D721Med (cell line): ENCODE data around the gene MSL1.

Experiments
- DNase-seq: peaks from one replicate; pipeline ENCODE4 v3.0.0; 2011; ENCODE audit warnings: low spot score; ENCODE audit not compliant: insufficient read length
- FAIRE-seq: peaks from 2 replicates; lab custom pipeline; 2011; peaks lifted over from hg19 to GRCh38; lab: Jason Lieb, UNC
- TF ChIP-seq, protein P1 (sequence below): IDR thresholded peaks from 2 replicates; pipeline ENCODE4 v1.5.1; 2012; ENCODE audit warnings: mild to moderate bottlenecking, control low read depth; ENCODE audit not compliant: insufficient read depth; ENCODE audit errors: missing control alignments

The MSL1 gene

DNA sequence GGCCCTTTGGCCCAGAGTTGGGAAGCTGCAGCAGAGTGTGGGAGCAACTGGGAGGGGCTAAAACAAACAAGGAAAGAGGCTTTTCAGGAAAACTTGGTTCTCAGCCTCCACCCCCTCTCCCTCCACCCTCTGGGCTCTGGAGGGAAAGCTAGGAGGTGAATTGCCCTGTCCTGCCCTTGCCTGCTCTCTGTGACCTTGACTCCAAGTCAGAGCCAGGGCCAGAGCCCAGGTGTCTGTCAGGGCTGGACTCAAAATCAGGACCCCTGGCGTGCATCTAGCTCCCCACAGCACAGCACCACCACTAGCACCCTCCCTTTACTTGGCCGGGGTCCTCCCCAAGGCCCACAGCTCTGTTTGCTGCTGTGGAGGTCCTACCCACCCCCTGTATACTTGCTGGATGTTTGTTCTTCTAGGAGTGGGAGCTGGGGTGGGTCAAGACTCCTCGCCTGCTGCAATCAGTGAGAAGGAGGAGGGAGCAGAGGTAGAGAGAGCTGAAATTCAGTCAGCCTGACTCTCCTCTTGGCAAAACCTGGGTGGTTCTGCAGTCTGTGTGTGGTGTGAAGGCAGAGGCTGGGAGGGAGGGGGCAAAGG is 18.6 kb upstream of the MSL1 start:
- FAIRE-seq (no peak), DNase-seq (no peak)
- TF ChIP-seq, protein P1, sequence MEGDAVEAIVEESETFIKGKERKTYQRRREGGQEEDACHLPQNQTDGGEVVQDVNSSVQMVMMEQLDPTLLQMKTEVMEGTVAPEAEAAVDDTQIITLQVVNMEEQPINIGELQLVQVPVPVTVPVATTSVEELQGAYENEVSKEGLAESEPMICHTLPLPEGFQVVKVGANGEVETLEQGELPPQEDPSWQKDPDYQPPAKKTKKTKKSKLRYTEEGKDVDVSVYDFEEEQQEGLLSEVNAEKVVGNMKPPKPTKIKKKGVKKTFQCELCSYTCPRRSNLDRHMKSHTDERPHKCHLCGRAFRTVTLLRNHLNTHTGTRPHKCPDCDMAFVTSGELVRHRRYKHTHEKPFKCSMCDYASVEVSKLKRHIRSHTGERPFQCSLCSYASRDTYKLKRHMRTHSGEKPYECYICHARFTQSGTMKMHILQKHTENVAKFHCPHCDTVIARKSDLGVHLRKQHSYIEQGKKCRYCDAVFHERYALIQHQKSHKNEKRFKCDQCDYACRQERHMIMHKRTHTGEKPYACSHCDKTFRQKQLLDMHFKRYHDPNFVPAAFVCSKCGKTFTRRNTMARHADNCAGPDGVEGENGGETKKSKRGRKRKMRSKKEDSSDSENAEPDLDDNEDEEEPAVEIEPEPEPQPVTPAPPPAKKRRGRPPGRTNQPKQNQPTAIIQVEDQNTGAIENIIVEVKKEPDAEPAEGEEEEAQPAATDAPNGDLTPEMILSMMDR: no peak

DNA sequence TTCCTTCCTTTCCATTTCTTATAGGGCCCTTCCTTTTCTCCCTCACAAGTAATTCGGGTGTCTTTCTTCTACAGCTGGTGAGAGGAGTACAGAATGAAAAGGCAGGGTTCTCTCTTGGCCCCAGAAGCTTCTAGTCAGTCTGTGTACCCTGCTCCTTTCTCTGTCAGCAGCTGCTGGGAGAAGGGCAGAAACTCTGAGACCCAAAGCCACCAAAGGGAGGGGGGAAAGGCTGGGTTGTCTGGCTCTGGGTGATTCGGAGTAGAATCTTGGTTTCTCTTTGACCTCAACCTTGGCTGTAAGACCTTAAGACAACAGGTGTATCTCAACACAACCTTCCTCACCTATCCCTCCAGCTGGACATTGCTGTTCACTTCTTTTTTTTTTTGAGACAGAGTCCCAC is 18.1 kb upstream of the MSL1 start:
- FAIRE-seq (no peak), DNase-seq (no peak)
- TF ChIP-seq, protein P1: no peak

DNA sequence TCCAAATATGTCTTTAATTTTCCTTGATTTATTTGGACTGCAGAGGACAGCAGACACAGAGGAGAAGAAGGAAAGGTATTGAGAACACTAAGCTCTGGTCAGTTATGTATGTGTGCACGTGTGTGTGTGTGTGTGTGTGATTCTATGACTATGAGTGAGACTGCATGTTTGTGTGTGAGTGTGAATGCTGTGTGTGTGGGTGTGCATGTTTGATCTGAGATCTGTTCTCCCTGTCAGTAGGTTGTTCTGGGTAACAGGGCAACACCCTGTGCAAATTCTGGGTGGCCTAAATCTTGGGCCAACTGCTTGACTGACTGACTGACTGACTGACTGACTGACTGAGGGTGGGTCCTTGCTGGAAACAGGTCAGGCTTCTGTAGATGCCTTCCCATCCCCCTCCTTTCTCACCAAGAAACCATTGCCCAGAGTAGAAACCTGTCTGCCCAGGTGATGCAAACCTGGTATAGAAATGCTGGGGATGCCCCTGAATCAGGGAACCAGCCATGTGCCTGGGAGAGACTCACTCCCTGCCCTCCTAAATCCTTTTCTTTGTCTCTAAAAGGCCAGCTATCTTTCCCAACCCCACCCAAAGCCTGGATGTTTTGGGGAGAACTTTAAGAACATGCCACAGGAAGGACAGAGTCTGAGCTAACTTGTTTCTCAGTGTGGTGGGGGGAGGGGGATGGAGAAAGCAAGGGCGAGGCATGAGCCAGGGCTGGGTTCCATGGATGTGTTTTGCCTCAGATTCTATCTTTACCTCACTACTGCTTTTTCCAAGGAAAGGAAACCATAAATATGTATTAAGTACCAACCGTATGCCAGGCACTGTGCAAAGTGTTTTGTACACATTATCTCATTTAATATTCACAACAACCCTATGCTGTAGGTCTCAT is 16.9 kb upstream of the MSL1 start:
- FAIRE-seq (no peak), DNase-seq (no peak)

DNA sequence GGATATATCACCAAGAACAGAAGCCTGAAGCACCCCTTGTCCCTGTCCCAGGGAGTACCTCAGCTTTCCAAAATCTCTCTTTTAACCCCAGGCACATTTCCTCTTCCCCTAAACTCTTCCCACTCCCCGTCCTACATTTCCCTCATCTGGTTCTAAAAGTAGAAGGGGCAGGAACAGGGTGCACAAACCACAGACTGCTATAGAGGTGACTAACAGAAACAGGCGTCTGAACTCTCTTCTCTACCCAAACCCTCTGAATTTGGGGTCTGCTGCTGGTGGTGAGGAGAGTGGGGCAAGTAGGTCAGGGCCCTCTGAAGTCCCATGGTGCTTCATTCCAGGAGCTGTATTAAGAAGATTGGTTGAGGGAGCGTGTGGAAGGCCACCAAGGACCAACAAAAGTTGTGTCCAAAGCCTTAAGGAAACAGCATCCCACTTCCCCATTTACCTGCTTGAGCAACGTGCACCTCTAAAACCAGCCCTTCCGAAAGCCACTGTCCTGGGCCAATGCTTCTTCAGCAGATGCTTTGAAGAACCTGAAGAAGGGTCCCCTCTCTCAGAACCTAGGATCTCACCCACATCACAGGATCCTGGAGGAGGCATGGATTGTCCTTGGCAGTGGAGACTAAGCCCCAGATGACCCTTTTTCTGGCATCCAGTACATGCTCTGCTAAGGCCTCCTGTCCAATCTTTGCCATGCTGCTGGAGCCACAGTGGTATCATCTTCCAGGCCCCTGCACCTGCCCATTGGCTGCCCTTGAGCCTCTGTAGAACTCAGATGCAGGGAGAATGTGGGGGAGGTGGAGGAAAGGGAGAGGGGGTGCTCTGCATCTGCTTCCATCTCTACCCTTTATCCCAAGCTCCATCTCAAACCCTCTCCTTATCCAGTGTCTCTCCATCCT is 15.7 kb upstream of the MSL1 start:
- TF ChIP-seq, protein P1: no peak
- DNase-seq: no peak
- FAIRE-seq: no peak

More for the DNA sequence above, 16.9 kb upstream of the MSL1 start:
- TF ChIP-seq, protein P1: no peak

DNA sequence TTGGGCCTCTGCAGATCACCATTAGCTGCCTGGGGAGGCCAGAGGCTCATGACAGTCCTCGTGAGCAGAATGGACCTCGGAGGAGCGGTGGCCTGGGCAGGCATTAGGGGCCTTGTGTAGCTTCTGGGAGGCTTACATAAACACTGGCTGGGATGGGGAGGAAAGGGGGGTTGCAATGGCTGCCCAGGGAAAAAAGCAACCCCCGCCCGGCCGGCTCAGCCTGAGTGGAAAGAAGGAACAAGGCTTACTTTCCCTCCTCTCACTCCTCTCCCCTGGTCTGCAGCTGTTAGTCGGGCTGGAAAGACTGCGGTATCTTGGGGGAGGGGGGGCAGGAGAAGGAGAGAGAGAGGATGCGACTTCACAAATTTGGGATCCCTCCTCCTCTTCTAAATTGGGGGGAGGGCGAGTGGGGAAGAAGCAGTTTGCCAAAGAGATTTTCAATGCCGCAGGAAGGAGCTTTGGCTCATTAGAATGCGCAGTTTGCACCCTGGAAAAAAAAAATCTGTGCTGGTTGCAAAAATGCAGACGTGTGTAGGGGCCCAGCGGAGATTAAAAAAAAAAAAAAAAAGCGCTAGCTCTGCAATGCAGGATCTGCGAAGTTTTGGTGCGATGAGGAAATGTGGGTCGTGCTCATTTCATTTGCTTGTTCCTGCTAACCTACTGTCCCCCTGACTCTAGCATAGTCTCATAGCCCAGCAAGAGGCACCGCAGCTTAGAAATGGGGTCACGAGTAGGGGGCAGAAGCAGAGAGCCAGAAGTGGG is 14.8 kb upstream of the MSL1 start:
- FAIRE-seq (no peak), DNase-seq (no peak)
- TF ChIP-seq, protein P1: no peak

DNA sequence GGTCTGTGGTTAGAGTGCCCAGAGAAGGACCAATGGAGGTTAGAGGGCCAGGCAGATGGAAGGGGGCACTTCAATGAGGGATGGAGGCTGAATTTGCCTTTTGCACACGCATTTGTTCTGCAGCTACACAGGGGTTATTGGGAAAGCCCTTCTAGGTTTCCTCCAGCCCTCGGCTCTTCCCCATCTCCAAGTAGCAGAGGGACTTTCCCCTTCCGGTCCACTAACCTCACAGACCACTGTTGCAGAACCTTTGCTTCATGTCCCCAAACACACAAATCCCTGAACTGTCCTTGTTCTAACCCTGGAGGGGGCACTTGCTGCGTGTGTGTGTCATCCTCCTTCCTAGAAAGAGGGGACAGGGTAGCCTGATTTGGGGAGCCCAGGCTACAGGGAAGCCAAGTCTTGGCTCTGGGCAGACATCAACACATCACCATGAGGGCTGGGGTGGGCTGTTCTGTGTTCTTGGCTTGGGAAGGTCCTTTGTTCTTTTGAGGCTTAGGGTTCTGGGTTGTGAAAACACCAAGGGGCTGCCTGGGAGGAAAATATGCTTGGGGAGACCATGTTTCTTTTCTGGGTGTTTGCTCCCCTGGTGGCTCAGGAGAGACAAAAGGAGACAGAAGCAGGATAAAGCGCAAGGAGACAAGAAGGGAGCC is 14.1 kb upstream of the MSL1 start:
- DNase-seq (no peak), FAIRE-seq (no peak)

More for the DNA sequence above, 14.1 kb upstream of the MSL1 start:
- TF ChIP-seq, protein P1: no peak
